GM18909 (cell line): Measurements from ENCODE around the gene TMEM44.
A peak's percentile ranks its signal among the peaks of the same experiment; 100 is the strongest.

Experiments
- ATAC-seq: cut with Tn5 transposase; IDR thresholded peaks from one replicate; pipeline ENCODE4 v1.9.1; 2021; ENCODE audit warnings: mild to moderate bottlenecking; ENCODE audit not compliant: unreplicated experiment, poor library complexity

TMEM44 gene, protein sequence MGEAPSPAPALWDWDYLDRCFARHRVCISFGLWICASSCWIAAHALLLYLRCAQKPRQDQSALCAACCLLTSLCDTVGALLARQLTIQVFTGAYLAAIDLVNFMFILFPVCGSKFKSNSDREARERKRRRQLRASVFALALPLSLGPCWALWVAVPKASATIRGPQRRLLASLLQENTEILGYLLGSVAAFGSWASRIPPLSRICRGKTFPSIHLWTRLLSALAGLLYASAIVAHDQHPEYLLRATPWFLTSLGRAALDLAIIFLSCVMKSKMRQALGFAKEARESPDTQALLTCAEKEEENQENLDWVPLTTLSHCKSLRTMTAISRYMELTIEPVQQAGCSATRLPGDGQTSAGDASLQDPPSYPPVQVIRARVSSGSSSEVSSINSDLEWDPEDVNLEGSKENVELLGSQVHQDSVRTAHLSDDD

DNA sequence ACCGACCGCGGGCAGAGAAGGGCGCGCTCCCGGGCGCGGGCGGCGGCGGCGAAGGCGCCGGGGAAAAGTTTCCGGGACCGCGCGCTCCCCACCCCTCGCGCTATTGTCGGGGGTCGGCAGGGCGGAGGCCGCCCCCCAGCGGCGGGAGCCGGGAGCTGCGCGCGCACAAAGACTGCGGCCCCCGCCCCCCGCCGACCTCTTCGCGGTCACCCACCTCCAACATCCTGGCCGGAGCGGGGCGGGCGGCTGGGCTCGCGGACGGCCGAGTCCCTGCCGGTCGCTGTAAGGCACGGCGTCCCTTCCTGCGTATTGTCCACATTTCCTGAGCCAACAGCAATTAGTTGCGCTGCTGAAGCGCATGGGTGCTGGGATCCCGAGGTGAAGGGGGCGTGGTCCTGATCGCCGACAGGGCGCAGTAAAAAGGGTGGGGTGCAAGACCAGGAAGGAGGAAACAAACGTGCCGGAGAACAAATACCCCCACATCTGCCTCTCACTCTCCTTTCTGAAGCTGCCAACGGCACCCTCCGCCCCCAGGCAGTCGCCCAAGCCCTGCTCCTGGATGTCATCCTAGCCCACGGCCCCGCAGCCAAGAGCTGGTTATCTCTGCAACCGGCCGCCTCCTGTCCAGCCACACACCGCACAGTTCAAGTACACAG is at the start of gene TMEM44:
Gene TMEM44, minus strand, starts transcription at position 71 of the 656 bp plus-strand sequence. CDS start 204 bp downstream, outside the sequence.
- ATAC-seq: peak; percentile 75

DNA sequence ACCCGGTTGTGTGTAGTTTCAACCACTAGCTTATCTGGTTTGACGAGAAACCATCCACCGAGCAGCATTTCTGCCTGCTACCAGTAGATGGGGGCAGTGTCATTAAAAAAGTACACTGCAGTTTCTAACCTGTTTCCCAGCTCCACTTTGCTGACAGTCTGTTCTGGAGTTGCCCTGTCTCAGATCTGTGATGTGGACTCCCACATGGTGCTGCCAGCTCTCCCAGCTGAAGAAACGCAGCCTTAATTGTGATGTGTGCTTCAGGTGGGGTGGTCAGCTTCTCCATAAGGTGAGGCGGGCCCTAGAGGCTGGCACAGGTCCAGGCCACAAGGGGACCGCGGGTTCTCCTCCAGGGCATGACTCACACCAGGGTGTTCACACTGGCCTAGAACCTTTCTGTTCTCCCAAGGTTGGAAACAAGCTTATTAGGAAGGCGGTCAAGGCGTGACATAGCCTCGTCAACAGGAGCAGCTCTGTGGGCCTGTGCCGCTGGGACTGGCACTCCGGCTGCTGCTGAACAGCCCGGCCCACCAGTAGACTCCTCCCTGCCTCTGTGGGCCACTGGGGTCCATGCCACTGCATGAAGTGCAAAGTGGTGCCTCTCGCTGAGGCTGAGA is 49.6 kb upstream of the TMEM44 start:
- ATAC-seq: peak; percentile 51

DNA sequence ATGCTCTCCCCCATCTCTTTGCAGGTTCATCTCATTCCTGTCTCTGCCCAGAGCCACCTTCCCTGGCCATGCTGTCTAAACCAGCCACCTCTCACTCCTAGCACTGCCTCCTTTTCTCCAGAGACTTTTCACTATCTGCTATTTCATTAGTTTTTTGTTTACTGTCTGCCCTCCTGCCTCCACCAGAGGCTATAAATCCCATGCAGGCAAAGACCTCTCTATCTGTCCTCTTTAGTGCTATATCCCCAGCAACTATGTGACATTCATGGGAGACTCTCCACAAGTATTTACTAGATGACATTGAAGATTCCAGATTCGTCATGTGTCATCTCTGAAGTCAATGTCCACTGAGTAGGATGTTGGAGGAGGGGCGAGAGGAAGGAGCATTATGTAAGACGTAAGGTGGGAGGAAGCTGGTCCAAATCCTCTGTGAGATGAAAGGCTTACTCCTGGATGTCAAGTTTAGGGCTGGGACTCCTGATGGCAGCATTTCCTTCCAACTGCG is 49.0 kb upstream of the TMEM44 start:
- no peak for ATAC-seq

DNA sequence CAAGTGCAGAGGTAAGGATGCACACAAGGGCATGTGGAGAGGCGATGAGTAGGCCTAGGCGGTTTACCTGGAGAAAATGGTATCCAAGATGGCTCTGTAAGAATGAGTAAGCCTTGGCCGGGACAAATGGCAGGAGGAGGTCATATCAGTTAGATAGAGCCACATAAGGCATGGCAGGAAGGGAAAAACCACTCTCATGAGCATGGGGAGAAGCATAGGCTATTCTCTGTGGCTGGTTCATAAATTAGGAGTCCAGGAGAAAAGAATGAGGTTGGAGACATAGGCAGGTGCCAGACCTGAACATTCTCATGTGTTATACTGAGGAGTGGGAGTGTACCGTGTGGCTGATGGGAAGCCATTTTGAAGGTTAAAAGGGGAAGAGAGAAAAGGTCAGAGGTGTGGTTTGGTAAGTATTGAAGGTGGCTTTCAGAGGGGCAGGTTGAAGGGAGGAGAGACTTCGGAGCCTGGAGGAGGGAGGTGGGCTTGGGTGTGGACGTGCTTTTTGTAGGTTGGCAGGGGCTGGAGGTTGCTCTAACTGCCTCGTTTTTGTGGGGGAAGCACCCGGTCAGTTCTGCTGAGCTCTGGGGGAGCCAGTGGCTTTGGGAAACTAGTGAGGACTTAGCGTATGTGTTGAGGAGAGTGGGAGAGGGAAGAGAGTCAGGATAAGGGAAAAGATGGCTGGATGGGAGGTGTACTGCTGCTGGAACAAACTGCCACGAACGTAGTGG is 47.8 kb upstream of the TMEM44 start:
- no peak for ATAC-seq

DNA sequence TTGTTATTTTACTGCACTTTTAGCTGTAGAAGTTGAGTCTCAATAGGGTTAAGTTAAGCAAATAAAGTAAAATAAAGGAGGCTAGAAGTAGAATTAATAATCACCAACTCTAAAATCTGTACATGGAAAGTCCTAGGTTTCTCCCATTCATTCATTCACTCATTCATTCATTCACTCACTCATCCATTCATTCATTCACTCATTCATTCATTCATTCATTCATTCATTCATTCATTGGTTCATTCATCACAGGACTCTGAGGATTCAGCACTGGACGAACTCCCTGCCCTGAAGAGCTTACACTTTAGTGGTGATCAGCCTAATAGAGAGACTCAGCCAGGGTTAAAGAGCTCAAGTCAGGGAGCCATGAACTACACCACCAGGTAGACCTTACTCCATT is 43.3 kb upstream of the TMEM44 start:
- ATAC-seq: no peak

DNA sequence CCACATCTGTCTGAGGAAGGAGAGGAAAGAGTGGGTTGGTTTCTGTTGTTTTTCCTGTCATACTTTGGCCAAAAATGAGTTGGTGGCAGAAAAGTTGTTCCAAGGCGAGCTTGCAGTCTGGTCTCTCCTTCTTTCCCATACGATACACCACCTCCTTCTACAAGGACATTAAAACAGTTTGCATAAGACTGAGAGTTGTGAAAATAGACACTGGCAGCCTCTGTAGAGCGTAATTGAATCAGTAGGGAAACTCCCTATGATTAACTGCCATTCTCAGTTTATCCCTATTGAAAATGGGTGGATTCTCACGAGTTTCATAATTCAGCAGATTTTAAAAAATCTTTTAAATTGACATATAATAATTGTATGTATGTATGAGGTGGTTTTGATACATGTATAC is 42.5 kb upstream of the TMEM44 start:
- no peak for ATAC-seq

DNA sequence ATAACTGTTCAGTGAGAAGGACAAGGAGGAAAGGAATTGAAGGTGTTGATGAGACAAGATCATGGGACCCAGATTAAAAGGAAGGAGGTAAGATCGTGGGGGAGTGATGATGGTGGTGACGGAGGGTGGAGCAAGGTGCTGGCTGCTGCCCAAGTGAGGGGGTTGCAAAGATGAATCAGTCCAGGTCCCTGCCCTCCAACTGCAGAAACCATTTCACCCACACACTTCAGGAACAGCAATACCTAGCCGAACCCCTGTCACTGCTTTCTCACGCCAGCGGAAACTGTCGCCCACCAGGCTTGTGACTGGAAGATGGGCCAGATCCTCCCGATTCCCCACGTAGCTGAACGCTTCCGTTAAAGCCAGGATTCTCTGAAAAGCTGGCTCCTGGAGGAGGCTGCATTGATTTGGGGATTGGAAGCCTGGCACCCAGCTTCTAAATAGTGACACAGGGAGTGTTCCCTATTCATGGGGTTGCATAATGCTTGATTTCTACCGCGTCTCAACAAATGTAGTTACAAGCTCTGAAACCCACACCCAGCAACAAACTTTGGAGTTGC is 41.9 kb upstream of the TMEM44 start:
- no peak for ATAC-seq

DNA sequence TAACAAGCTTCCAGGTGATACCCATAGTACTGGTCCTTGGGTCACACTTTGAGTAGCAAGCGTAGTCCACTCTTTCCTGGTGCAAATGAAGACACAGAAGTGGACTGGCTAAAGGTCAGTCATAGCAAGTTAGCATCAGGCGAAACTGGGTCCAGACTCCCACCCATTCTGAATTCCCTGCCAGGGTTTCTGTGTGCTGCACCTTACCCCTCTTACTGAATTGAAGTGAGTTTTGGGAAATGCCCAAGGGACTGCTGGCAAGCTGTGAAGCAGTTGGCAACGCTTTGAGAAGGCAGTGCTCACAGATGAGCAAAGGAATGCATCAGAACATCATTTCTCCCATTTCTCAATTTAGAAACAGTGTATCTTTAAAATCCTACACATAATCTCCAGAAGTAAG is 40.5 kb upstream of the TMEM44 start:
- ATAC-seq: no peak

DNA sequence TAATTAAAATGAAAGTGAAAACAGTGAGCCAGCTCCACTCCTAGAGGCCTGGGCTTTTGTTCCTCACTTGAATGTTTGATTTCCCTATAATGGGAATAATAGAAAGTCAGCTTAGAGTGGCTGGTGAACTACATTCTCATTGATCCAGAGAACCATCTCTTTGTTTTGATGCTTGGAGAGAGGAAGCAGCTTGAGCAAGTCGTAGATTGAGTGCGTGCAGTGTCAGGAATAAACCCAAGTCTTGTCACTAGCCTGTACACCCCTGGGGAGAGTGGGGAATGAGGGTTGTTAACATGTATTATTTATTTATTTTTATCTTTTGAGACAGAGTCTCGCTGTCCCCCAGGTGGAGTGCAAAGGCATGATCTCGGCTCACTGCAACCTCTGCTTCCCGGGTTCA is 39.7 kb upstream of the TMEM44 start:
- no peak for ATAC-seq

DNA sequence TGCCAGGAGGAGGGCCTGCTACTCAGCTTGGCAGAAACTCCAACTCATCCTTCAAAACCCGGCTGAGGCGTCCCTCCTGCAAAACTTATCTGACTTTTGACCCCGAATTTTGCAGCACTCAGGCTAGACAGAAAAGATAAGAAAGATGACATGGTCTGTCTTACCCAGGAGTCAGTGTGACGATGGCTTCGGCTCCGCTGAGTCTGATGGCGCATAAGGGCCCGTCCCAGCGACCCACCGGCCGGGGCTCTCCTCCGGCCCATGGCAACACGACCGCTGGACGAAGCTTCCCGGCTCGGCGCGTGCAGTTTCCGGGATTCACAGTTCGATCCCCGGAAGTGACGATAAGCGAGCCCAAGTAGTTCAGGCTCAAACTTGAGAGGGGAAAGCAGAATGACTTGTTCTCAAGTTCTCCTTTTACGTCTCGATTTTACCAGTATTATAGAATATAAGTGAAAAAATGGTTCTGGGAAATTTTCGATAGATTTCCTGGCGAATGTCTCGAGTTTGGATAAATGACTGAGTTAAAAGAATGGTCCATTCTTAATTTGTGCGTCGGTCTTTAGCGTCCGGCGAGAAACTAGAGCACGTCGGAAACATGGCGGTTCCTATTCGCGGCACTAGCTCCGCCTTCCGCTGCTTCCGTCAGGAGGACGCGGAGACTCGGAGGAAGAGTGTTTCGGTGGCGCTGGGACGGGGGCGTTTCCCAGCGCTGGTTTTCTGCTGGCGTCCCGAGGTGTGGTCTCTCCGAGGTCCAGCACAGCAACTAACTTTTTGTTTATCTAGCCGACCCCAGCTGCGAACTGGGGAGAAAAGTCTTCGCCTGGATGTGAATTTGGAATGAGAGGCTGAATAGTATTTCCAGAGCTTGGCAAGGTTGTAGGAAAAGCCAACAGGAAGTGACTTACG is 38.9 kb upstream of the TMEM44 start, which contains the start of gene LSG1:
Gene LSG1, minus strand, starts transcription at position 292 of the 909 bp plus-strand sequence. Its CDS starts 29 bp downstream, at position 263.
- ATAC-seq: peak; percentile 86

DNA sequence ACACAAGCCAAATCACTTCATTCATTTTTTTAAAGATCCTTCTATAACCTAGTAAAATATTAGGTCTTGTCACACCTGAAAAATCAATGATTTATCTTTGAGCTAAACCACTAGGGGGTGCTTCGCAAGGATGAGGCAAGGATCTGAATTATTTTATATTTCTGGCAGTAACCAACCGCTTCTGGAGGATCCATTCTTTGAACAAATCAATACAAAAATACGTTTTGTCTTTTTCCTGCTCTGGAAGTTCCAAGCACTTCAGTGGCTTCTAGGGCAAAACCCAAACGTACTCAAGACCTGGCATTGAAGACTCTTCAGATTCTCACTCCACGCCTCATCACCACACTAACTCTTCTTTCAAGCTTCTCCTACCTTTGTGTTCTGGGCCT is 38.3 kb upstream of the TMEM44 start:
- ATAC-seq: peak; percentile 37

DNA sequence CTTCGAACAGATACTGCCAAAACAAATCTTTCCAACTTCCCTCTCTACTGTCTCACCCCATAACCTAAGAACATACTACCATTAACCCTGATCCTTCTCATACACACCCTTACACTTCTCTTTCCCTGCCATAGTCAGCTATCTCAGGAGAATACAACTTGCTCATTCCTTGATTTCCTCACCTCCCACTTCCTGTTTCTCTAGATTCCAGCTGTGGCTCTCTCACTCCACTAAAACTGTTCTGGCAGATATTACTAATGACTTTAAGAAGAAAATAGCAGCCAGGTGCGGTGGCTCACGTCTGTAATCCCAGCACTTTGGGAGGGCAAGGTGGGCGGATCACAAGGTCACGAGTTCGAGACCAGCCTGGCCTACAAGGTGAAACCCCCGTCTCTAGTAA is 34.1 kb upstream of the TMEM44 start:
- ATAC-seq: no peak

DNA sequence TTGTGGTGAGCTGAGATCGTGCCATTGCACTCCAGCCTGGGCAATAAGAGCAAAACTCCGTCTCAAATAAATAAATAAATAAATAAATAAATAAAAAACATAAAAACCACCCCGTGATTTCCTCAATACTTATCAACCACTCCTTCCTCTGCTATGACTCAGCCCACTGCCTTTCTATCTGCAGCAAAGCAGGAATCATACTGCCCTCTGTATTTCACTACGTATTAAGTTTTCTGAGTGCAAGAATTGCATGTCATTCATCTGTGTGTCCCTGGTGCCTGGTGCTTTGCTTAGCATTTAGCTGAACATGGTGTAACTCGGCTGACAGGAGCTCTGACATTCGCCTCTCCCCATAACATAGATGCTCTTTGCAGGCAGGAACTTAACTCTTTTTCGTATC is 31.6 kb upstream of the TMEM44 start:
- no peak for ATAC-seq

DNA sequence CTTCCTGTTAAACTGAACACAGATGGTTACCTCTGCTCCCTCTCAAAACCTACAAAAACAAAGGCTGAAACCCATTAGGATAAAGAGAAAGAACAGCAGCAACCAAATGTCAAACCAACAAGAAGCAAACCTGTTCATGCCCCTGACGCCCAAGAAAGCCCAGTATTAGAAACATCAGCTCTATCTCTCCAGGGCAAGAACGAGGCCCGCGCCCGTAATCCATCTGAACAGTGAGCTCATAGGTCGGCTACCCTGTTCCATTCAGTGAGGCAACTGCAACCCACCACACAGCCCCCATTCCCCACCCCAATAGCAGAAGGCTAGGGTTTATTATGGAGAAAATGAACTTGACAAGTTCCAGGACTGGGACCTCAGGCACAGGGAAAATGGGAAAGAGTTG is 28.7 kb upstream of the TMEM44 start:
- ATAC-seq: no peak

DNA sequence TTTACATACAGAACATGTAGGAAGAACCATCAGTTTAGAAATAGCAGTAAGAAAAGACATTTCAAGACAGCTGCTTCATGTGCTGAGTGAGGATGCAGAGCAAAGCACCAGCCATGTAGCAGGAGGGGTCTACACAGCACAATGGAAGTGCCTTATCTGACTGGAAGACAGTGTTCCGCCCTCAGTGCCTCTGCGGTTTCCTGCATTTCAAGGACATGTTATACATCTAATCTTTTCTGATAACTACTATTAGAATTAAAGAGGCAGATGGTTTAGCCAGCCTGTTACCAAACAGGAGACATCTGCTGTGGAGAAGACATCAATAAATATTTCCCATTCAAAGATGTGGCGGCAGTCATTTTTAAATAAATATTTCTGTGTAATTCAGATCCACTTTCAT is 28.2 kb upstream of the TMEM44 start:
- no peak for ATAC-seq

DNA sequence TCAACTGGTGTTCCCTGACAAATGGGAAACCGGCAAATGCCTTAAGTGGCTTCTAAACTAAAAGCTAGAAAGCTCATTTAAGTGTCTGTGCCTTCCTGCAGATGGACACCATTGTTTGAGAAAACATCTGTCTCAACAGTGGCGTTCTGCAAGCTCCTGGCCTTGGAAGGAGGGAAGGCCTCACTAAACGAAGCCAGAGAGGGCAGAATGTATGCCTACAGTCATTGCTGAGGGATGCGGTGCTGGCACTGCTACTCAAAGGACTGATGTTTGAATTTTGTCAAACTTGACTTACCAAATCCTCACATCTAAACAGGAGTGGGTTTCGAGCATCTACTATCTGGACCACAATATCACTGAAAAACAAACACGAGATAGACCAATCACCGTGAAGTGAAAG is 26.6 kb upstream of the TMEM44 start:
- ATAC-seq: no peak

DNA sequence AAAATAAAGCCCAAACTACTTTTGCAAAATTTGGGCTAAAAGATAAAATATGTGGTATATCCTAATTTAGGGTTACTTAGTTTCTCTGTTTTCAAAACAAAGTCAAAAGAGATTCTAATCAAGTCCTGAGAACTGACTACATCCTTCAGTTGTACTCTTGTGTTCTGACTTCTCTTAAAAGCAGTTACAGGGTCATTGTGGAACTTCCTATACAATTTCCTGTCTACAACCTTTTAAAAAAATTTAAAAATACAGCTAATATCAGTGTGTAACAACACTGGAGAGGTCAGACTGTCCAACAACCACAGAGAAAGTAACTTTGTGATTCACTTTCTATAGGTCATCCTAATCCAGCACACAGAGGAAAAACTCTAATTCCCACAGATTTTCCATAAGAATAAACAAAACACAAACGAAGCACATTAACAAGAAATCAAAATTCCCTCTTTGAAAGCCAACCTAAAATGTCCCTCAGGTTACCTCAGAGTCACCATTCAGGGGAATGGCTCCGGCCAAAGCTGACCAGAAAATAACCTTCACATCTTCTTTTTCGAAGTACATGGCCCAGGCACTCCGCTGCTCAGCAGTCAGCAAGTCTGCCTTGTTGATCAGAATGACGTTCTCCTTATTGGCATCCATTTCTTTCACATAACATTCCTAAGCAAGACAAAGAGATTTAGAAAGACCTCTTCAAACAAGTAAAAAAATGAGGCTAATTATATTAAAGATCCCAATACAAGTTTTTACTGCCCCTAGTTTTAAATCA is 25.4 kb upstream of the TMEM44 start:
- no peak for ATAC-seq

DNA sequence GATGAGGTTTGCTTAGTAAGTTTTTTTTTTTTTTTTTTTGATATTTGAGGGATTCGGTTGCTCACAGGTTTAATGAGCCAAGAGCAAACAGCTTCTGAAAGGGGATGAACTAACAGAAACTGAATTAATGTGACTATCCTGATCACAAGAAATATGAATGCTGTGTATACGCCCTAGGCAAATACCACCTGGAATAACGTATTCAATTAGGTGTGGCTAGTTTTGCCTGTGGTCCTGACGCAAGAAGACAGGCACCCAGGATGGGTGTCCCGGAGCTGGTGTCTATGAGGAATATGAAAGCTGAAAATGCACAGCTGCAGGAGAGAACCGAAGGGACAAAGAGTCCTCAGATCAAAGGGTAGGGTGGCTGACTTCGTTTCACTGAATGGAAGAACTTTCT is 24.2 kb upstream of the TMEM44 start:
- ATAC-seq: no peak
